ENCODE results near the gene KIF16B.
"Not testable (repeated sequence)": the region's sequence is repeated elsewhere in the genome, so short reads cannot be mapped to it uniquely, and the experiment has no call there.

KIF16B gene, protein sequence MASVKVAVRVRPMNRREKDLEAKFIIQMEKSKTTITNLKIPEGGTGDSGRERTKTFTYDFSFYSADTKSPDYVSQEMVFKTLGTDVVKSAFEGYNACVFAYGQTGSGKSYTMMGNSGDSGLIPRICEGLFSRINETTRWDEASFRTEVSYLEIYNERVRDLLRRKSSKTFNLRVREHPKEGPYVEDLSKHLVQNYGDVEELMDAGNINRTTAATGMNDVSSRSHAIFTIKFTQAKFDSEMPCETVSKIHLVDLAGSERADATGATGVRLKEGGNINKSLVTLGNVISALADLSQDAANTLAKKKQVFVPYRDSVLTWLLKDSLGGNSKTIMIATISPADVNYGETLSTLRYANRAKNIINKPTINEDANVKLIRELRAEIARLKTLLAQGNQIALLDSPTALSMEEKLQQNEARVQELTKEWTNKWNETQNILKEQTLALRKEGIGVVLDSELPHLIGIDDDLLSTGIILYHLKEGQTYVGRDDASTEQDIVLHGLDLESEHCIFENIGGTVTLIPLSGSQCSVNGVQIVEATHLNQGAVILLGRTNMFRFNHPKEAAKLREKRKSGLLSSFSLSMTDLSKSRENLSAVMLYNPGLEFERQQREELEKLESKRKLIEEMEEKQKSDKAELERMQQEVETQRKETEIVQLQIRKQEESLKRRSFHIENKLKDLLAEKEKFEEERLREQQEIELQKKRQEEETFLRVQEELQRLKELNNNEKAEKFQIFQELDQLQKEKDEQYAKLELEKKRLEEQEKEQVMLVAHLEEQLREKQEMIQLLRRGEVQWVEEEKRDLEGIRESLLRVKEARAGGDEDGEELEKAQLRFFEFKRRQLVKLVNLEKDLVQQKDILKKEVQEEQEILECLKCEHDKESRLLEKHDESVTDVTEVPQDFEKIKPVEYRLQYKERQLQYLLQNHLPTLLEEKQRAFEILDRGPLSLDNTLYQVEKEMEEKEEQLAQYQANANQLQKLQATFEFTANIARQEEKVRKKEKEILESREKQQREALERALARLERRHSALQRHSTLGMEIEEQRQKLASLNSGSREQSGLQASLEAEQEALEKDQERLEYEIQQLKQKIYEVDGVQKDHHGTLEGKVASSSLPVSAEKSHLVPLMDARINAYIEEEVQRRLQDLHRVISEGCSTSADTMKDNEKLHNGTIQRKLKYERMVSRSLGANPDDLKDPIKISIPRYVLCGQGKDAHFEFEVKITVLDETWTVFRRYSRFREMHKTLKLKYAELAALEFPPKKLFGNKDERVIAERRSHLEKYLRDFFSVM (N-terminal part only)

DNA sequence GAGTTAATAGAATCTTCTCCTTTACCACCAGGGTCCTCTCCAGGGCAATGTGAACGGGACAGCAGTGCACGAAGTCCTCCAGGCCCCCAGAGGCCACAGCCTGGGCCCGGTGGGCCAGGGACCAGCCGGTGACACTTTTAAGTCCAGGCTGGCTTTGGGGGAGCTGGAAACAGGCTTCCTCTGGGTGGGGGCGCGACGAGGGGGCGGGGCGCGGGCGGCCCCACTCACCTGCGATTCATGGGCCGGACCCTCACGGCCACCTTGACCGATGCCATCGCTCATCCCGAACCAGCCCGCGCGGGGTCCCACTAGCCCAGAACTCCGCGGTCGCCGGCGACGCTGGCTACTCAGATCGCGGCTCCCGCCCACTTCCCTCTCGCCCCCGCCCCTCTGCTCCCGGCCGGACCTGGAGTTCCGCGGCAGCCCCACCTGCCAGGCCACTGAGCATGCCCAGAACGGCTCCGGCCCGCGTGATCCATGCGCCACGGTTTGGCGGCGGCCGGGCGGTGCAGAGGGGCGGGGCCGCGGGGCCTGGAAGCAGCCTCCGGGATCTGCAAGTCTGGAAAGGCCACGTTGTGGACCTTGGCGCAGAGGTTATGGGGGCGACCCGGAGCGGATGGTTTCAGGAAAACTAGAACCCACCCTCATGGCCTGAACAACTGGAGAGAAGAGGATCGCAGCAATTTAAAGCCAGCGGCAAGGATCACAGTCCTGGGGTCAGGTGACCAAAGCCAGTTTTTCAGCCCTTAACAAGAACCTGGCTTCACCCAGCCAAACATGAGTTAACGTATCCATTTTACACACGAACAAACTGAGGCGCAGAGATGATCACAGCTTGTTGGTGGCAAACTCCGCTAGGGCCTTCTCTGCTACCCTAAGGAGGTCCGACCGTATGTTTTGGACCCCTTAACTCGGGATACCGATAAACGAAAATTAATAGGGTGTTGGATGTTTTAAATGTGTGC, at the start of gene KIF16B:
Gene KIF16B (minus strand): TSS at position 448 of the 965 bp plus-strand sequence. CDS start 173 bp downstream, at position 275.
- DNase-seq (ENCODE audit: low read depth): peak; percentile 49

DNA sequence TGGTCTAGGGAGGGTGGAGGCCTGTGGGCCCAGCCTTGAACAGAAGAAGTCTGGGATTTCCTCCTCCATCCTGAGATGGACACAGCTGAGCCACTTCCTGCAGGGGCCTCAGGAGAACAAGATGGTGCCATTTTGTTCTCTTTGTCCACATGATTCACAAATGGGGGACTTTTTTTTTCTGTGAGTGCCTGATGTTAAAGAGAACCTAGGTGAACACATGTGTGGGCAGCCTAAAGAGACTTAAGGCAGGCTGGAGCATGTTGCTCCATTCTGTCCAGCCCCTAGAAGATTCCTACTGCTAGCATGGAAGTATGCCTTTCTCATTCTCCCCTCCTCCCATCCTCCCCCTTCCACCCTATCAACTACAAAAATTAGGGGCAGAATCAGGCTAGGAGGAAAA, 49.3 kb upstream of the KIF16B start:
- DNase-seq (ENCODE audit: low read depth): no peak

DNA sequence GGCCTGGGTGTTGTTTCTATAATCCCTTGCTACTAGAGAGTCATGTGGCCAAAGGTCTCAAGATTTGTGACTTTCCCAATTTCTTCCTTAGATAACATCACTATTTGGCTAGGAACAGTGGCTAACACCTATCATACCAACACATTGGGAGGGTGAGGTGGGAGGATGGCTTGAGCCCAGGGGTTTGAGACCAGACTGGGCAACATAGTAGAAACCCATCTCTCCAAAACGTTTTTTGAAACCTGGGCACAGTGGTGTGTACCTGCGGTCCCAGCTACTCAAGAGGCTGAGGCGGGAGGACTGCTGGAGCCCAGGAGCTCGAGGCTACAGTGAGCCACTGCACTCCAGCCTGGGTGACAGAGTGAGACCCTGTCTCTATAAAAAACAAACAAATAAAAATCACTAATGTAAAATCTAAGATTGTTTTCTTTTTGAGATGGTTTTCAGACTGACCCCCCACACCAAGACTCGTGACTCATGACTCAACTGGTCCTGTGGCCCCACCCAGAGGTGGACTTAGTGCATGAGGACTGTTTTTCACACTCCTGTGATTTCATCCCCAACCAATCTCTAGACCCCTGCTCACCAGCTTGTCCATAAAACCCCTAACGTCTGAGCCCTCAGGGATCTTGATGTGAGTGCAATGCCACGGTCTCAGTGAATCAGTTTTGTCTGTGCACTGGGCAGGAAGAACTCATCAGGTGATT, 48.3 kb upstream of the KIF16B start:
- DNase-seq (ENCODE audit: low read depth): no peak

DNA sequence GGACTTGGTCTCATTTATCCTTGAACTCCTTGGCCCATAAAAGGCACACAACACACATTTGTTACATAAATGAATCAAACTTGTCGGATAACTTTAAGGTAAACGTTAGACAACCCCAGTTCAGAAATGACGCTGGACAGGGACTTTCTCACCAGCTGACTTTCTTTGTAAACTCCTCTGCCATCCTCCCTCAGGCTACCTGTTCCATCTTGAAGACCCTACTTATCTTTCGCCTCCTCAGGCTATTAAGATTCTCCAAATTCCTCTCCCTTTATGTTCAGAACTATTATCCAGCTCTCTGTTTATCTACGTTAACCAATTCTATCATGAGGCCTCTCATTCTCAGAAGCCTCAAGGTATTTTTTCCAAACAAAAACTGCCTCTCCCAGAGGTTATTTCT, 47.7 kb upstream of the KIF16B start:
- no peak for DNase-seq (ENCODE audit: low read depth)

DNA sequence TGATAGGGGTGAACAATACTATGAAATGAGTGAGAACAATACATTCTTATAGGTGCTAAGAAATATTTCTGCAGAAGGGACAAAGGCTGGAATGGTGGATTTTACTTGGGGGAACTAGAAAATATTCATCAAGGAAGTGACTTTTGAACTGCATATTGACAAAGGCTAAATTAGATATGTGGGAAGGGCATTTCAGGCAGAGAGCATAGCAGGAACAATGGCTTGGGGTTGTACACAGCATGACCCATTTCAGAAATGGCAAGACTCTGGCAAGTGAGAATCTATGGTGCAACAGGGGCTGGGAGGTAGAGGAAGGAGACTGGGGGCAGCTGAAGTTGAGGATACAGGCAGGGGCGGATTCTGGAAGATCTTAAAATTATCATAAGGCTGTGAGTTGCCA, 46.7 kb upstream of the KIF16B start:
- no peak for DNase-seq (ENCODE audit: low read depth)

DNA sequence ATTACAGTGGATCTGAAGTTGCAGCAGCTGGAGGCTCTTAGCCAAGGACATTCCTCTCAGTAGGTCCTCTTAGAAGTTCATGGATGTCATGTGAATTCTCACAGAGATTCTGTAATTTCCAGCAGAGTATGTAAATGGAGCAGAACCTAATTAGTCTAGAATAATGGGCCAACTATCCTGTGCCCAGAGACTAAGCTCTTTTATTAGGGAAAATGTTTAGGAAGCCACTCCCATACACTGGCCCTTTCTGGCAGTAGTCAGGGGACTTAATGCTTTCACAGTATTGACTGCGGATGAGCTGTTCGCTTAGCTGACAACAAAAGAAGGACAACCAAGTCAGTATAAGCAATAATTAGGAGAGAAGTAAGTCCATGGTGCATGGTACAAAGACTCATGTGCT, 43.8 kb upstream of the KIF16B start:
- no peak for DNase-seq (ENCODE audit: low read depth)

DNA sequence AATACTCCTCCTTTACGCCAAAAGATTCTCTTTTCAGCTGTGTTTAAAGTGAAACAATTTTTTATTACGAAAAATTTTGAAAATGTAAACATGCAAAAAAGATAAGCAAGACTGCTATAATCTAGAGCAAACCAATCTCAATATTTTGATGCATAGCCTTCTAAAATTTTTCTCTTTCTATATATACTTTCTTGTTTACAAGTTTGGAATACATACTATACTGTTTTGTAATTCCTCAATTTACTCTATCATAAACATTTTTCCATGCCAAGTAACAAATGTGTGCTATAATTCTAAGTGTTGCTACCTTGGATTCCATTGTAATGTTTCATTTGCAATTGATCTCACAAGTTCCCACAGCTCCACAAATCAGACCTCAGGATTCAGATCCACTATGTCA, 43.1 kb upstream of the KIF16B start:
- DNase-seq (ENCODE audit: low read depth): no peak

DNA sequence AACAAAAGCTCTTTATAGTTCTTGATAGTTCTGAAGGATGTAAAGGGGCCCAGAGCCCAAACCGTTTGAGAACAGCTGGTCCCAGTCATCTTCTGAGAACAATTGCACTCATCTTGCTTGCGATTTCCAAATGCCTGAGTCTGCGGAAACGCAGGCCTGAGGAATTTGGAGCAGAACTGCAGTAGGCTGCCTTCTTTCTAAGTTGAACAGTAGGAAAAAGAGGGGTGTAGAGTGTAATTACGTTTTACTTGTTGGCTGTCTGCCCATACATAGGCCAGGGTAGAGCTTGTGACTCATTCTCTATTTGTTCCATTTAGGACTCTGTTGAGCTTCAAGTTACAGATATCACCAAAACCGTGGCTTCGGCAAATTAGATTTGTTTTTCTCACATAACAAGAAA, 42.0 kb upstream of the KIF16B start:
- peak; percentile 23 for DNase-seq (ENCODE audit: low read depth)

DNA sequence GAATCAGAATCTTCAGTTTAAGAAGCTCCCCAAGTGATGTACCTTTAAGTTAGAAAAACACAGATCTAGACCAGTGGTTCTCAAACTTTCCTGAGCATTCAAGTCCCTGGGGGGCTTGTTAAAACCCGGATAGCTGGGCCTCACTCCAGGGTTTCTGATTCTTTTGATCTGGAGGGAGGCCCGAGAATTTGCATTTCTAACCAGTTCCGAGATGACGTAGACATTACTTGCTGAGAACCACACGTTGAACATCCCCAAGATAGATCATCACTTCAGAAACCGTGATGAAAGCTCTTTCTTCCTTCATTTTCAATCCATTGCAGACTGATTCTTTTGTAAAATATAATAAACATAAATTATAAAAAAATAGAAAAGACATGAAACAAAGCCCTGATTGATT, 40.7 kb upstream of the KIF16B start:
- DNase-seq (ENCODE audit: low read depth): no peak

DNA sequence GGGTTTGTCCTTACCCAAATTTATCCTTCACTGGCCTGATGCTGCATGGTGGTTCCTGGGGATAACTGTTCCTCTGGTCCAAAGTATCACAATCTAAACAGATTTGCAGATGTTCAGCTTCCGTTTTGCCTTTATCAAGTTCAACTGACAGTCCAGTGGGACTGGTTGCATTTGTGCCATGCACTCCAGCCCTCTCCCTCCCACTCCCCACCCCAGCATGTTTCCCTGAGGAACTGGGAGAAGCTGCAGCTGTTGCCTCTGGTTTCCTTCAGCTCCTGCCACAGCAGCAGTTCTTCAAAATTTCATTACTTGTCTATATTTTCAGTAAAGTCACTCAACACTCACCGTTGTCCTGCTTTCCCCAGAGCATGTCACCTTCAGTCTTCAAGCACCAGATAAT, 39.5 kb upstream of the KIF16B start:
- no peak for DNase-seq (ENCODE audit: low read depth)

DNA sequence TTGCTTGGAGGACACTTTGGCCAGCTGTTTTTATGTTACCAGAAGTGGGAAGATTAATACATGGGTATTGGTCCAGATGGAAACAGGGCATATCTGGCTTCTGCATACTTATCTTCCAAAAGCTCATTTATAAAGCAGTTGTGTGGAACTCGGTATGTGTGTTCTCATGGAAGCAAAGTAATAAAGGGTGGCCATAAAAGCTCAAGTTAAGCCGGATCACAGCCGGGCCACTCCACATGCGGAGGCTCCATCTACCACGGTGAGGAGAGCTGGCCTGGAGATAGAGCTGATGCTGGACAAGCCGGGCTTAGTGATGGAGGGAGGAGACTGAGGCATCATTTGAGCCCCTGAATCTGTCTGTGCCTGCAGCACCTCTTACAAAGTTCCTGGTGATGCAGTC, 38.6 kb upstream of the KIF16B start:
- DNase-seq (ENCODE audit: low read depth): no peak

DNA sequence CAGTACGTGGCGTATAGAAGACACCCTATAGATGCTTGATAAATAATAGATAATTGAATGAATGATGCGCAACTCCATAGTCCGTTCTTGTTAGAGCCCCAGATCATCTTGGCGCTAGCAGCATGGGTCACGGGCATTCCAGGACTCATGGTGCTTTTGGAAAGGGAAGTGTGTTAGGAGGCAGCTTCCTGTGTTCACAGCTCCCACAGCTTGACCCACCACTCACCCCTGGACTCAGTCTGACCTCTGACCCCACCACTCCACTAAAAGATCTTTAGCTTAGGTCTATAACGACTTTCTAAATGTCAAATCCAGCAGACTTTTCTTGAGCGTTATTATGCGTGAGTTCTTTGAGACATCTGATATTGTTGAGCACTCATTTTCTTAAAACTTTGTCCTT, 35.8 kb upstream of the KIF16B start:
- DNase-seq (ENCODE audit: low read depth): no peak

DNA sequence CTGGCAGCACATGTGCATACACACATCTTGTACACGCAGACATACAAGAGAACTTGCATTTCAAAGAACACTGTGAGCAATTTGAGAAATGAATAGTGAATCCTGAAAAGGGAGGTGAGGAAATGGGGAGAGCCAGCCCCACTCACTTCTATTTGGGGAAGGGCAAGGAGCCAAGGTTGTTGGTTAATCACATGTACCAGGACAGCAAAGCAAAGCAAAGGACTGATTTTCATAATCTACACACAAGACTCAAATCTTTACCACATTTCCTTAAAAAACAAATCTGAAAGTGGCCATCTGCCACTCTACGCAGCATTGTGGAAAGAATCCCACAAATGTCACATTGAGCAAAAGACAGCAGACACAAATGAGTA, 35.0 kb upstream of the KIF16B start:
- DNase-seq (ENCODE audit: low read depth): no peak

DNA sequence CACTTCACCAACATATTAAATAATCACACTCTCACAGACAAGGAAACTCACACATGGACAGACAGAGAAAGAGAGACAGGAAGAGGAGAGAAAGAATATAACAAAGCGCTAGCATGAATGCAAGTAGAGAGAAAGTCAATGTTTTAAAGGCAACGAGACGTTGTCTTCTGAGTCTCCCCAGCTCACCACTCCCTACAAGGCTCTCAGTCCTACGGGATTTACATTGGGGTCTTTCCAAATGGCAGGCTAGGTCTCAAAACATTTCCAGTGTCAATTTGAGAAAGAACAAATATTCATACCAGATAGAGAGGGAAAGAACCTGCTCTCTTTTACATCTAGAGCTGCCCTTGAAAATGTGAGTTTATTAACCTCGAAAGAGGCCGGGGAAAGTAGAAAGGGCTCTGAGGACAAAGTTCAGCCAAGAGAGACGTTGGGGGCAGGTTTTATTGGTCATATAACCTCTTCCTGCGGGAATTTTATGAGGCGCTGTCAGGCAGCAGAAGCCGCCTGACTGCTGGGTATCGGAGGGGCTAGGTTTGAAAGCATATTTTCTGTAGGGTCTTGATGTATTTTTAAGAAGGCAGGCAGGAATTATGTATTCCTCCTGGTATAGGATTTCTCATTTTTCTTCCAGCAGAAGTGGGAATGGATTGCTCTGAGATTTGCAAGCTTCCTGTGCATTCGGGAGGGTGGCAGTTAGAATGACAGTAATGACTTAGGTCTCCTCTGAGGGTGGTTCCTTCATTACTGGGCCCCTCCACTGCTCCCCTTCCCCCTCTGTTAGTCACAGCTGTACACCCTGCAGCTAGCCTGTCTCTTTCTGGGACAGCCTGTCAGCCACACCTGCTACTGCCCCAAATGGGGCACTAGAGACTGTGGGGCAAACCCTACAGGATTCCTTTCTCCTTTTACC, 34.4 kb upstream of the KIF16B start:
- DNase-seq (ENCODE audit: low read depth): no peak

DNA sequence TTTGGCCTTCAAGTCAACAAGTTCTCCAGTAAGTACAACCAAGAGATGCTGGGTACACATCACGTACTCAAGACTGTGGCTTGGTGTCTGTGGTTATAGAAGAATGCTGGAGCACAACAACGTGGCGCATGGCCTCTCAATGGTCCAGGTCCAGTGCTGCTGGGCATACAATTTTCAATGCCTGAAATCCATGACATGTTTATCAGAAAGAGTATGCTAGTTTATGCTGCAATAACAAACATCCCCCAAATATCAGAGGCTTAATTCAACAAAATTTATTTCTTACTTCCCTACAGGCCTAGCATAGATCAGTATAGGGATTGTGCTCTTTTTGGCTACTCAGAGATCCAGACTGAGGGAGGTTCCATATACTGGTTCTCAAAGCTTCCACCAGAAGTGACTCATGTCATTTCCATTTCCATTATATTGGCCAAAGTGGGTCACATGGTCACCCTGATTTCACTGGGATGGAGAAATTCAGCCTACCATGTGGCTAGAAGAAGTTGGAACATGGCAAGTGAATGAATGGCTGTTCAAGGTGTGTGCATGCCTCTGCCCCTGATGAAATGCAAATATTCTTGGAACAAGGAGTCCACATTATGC, 33.3 kb upstream of the KIF16B start:
- DNase-seq (ENCODE audit: low read depth): no peak

DNA sequence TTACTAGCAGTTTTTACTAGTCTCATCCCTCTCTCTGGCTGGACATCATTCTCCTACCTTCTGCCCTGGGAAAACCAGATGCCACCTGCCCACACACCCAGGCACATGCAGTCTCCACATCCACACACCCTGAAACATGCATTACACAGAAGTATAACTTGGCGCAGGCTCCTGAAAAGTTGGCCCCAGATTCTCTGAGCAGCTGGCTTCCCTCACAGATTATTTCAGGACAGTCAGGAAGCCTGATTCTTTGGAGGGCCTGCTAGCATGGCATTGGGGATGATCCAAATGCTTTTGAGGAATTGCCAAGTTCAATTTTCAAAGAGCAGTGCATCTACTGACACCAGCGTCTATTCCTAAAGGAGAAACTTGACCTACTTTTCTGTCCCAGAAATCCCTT, 27.8 kb upstream of the KIF16B start:
- no peak for DNase-seq (ENCODE audit: low read depth)

DNA sequence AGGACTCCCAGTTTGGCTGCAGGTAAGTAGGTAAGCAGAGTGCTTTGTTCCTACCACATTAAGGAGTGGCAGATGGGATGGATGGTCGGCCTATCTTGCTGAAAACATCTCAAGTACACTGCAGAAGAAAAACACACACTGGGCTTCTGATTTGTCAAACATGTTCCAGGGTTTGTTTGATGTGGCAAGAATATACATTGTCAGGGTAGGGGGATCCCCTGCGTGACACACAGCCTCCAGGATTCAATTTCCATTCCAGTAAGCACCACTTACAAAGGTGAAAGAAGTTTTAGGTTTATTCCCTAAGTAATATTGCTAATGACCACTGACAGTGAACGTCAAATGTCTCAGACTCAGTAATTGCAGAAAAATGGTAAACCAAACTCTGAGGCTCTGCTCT, 26.0 kb upstream of the KIF16B start:
- no peak for DNase-seq (ENCODE audit: low read depth)

DNA sequence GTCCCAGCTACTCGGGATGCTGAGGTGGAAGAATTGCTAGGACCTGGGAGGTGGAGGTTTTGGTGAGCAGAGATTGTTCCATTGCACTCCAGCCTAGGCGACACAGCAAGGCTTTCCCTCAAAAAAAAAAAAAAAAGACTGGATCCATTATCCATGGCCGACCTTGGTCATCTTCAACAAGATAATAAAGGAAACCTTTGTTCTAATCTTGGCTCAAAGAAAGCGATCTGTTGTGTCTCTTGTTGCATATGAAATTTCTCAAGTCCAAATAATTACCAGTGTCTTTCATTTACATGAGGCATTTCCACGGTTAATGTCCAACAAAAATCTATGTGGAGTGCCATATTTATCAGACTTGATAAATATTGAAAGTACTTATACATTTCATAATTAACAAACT, 23.7 kb upstream of the KIF16B start:
- DNase-seq (ENCODE audit: low read depth): no peak

DNA sequence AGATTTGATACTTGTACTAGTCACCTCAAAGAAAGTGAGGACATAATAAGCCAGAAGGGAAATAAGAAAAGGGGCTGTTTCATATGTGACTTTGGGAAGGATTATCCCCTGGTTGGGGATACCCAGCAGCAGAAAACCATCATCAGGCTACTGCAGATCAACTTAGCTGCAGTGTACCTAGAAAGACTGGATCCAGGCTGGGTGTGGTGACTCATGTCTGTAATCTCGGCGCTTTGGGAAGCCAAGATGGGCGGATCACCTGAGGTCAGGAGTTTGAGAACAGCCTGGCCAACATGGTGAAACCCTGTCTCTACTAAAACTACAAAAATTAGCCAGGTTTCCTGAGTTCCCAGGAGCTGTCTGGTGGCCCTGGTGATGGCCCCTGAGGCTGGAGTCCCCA, 23.2 kb upstream of the KIF16B start:
- not testable (repeated sequence) for DNase-seq (ENCODE audit: low read depth)
